HG02943 (cell line): ENCODE measurements around the gene MYO10.
"Not testable (repeated sequence)": the region's sequence is repeated elsewhere in the genome, so short reads cannot be mapped to it uniquely, and the experiment has no call there.

Source experiments
- ATAC-seq: cut with Tn5 transposase; IDR thresholded peaks from one replicate; pipeline ENCODE4 v1.9.1; 2021; ENCODE audit warnings: mild to moderate bottlenecking, low read depth, moderate library complexity; ENCODE audit not compliant: unreplicated experiment

MYO10 gene

GRCh38 chr5:16659536-16659935 lies 276.6 kb downstream of the MYO10 start:
- no peak for ATAC-seq

GRCh38 chr5:16656561-16657191 lies 279.4 kb downstream of the MYO10 start:
- ATAC-seq: no peak

- no peak for ATAC-seq
These were observed 281.3 kb downstream of the MYO10 start for GRCh38 chr5:16654647-16655334.

DNA sequence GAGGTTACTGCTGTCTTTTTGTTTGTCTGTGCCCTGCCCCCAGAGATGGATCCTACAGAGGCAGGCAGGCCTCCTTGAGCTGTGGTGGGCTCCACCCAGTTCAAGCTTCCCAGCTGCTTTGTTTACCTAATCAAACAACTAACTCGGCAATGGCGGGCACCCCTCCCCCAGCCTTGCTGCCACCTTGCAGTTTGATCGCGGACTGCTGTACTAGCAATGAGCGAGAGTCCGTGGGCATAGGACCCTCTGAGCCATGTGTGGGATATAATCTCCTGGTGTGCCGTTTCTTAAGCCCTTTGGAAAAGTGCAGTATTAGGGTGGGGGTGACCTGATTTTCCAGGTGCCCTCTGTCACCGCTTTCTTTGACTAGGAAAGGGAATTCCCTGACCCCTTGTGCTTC lies 287.3 kb downstream of the MYO10 start:
- not testable (repeated sequence) for ATAC-seq

- ATAC-seq: no peak
These were observed 291.7 kb downstream of the MYO10 start for GRCh38 chr5:16644301-16644889.

DNA sequence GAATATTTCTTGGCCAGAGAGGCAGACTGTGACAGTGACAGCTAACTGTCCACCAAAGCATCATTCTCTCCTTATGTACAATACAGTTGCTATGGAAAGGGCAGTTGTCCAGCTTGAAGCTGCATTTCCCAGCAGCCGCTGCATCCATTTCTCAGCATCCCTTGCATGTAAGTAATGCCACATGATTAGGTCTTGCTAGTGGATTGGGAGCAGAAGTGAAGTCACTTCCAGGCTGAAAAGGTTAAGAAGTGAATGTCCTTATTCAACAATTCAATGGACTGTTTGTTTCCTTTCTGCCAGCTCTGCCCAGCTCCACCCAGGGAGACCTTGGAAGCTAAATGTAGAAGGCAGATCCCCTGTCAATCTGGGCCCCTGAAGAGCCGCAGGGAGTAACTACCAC lies 293.2 kb downstream of the MYO10 start:
- ATAC-seq: no peak

GRCh38 chr5:16639206-16639605 lies 296.9 kb downstream of the MYO10 start:
- no peak for ATAC-seq

DNA sequence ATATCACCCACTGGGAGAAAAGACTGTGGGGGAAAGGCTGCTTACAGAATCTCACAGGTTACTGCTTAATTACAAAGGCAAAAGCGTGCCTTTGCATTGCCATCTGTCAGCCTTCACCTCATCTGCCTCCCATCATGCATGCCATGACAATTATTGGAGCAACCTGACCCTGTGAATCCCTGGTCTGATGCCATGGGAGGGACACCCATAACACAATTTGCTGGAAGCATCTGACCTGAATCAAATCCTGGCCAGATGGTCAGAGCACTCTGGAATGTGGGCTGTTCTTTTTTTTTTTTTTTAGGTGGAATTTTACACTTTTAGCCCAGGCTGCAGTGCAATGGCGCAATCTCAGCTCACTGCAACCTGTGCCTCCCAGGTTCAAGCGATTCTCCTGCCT lies 307.7 kb downstream of the MYO10 start:
- ATAC-seq: no peak

DNA sequence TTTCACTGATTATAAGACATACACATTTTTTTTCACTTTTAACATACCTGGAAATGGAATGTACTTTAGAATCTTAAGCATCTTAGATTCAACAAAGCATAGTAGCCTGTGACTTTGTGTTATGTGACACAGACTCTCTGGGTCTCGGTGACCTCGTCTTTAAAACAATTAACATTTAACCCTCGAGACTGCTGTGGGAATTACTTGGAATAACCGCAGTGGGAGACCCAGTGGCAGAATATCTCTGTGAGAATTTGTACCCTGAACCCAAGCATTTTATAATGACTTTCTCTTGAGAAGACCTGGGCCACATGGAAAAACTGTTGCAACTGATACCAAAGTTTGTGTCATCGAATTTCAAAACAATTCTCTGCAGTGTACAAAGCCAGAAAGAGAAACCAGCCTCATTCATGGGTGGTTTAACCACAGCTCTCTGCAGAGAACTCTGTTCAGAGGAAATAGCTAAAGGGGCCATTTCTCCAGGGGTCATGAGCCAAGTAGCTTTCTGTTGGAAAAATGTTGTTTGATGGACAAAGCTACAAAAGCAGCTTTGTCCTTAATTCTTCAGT lies 309.3 kb downstream of the MYO10 start:
- no peak for ATAC-seq

- ATAC-seq: no peak
These were observed 311.0 kb downstream of the MYO10 start for GRCh38 chr5:16625096-16625495.

- ATAC-seq: no peak
These were observed 317.0 kb downstream of the MYO10 start for GRCh38 chr5:16619136-16619535.

DNA sequence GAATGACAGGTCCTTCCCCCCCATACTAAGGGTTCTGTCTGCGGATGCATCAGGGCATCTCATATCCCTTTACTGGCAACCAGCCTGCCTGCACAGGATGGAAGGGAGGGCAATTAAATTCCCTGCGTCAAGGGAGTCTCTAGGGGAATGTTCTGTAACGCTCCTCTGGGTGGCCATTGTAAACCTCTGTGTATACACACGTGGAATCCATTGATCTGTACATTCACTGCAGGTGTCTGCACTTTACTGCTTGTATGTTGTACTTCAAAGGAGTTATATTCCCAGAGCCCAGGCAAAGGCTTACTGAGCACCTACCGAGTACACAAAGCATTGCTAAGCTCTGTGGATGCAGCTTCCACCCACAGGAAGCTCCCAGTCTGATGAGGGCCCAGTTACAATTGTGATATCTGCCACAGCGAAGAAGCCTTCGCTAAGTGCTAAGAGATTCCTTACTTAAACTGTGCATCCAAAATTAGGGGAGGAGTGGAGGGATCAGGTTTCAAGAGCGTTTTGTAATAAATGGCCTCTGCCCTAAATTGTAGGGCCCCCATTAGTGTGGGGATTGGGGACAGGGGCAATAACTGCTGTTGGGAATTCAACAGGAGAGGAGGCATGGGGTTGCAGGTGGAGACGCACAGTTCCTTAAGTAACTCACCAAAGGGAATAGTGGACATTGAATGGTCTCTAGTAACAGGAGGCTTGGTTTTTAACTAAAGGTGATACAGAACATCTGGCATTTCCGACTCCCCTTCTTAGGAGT lies 317.8 kb downstream of the MYO10 start:
- ATAC-seq: no peak

DNA sequence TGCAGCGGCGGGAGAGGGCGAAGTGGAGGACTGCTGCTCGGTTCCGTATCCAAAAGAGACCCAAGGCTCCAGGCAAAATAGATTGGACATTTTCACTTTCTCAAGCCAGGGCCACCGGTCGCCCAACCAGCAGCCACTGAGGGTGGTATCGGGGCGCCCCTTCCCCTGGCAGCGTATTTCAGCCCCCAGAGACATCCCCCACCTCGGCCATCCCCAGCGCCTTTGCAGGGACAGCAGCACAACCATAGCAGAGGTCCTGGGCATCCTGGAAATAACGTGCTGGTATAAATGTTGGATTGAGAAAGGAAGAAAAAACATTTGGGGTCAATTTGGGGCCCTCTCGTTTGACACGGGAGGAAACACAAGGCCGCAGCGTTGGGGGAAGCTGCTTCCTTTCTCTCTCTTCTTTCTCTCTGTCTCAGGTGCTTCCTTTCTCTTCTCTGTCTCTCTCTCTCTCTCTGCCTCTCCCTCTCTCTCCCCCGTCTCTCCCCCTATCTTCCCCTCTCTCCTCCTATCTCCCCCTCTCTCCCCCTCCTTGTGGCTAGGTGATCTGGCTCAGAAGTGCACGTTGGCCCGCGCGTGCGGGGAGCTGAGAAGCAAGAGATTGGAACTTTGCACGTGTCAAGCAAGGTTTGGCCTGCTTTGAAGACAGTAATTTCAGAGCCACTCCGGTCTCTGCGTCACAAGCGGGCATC lies 318.7 kb downstream of the MYO10 start:
- peak; percentile 10 for ATAC-seq

DNA sequence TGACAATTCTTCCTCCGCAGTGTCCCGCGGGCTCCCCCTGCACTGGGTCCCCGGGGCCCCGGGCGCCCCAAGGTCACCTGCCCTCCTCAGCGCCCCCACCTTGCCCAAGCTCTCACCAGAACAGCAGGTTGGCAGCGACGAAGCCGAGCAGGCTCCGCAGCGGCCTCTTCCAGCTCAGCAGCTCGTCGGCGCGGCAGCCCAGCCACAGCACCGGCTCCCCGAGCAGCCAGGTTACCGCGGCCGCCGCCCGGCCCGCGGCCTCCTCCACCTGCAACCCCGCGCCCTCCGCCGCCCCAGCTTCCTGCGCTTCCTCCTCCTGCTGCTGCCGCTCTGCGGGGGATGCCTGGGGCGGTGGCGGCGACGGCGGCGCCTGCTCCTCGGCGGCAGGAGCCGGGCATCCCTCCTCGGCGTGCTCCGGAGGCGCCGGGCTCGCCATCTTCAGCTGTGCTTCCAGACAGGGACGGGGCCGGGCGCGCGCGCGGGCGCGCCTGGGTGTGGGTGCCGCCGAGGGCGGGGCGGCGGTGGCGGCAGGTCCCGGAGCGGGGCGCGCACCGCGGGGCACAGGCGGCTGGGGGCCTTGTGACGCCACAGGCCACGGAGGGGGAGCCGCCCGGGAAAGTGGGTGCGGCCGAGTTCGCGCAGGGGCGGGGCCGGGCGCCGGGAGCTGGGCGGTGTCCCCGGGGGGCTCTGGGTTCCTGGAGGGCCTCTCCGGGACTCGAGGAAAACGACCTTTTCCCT lies 319.4 kb downstream of the MYO10 start, which contains the start of gene RETREG1:
Gene RETREG1, minus strand, starts transcription at position 462 of the 738 bp plus-strand sequence. Its CDS starts 26 bp downstream, at position 436.
- ATAC-seq: peak; percentile 57

DNA sequence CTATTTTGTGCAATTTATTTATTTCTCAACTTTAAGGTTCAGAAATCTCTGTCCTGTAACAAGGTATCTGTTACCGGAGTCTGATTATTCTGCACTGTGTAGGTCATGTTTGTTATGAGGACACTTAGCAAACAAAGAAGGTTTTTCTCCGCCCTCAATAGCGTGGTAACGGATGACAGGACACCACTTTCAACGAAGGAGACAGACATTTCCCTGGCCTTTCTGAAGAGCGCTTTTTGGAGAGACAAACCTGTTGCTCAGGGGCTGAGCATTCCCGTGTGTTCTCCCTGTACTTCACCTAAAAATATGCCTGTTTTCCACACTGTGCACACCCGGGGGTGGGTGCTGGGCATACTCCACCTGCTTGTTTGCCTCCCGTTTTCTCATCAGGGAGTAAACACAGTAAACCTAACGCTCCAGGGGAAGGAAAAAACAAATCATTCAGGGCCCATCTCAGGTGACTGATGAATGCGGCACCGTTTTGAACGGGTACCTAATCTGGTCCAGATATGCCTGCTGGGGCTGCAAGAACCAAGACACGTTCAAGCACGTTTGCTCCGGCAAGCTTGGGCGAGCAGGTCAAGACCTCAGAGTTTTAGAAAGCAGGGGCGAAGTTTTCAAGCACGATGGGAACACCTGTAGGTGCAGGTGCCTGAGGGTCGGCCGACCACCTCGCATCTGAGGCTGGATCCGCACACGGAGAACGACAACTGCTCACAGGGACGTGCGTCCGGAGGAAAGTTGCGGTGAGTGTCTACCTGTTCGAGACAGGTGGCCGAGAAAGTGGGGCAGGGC lies 320.1 kb downstream of the MYO10 start:
- ATAC-seq: no peak

DNA sequence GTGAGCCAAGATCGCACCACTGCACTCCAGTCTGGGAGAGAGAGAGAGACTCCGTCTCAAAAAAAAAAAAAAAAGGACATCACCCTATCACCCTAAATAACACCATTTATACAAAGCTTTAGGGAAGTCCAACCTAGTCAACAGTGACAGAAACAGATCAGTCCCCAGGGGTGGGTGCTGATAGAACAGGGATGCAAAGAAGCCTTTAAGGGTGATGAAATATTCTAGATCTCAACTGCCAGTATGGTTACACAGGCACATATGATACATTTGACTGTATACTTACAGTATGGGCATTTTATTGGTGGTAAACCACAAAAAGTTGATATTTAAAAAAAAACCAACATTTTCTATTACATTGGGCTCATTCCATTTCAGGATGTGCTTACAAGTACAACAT lies 324.1 kb downstream of the MYO10 start:
- ATAC-seq: no peak
